NCI-H2196 (cell line): ENCODE measurements around the gene NOX5.
"Not testable (repeated sequence)": the region's sequence is repeated elsewhere in the genome, so short reads cannot be mapped to it uniquely, and the experiment has no call there.

Source experiments
- DNase-seq: peaks from one replicate; lab custom pipeline; 2025; ENCODE audit not compliant: unreplicated experiment; lab: John Stamatoyannopoulos, UW

NOX5 gene, protein sequence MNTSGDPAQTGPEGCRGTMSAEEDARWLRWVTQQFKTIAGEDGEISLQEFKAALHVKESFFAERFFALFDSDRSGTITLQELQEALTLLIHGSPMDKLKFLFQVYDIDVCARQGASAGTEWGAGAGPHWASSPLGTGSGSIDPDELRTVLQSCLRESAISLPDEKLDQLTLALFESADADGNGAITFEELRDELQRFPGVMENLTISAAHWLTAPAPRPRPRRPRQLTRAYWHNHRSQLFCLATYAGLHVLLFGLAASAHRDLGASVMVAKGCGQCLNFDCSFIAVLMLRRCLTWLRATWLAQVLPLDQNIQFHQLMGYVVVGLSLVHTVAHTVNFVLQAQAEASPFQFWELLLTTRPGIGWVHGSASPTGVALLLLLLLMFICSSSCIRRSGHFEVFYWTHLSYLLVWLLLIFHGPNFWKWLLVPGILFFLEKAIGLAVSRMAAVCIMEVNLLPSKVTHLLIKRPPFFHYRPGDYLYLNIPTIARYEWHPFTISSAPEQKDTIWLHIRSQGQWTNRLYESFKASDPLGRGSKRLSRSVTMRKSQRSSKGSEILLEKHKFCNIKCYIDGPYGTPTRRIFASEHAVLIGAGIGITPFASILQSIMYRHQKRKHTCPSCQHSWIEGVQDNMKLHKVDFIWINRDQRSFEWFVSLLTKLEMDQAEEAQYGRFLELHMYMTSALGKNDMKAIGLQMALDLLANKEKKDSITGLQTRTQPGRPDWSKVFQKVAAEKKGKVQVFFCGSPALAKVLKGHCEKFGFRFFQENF

DNA sequence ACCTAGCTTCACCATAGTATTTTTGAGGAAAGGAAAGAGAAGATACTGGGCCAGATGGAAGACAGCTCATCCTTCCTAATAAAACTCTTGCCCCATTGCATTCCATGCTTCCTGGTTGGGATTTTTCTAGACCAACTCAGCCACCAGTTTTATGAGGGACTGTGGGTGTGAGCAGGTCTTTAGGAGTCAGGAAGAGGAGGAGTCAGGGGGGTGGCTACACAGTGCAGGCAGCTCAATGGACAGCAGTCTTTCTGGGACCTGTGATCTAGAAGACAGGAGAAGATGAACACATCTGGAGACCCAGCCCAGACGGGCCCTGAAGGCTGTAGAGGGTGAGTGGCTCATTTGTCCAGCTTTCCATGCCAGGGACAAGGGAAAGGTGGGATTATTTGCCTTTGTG is at the start of gene NOX5:
Gene NOX5 (plus strand): TSS at position 242 of the 400 bp plus-strand sequence. CDS start 41 bp downstream, at position 283.
- DNase-seq, result no peak

GRCh38 chr15:68966996-68967395 is 47.5 kb upstream of the NOX5 start:
- no peak for DNase-seq

- DNase-seq, result no peak
Measured at GRCh38 chr15:68967948-68968347, 46.5 kb upstream of the NOX5 start.

DNA sequence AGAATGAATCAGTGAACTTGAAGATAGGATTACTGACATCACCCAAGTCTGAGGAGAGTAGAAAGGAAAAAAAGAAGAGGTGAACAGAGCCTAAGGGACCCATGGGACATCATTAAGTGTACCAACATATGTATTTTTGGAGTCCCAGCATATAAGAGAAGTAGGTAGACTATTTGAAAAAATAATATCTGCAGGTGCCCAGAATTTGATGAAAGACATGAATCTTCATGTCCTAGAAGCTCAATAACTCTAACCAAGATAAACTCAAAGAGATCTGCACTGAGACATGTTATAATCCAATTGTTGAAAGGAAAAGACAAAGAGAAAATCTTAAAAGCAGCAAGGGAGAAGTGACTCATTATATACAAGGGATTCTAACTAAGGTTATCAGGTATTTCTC is 45.2 kb upstream of the NOX5 start:
- no peak for DNase-seq

DNA sequence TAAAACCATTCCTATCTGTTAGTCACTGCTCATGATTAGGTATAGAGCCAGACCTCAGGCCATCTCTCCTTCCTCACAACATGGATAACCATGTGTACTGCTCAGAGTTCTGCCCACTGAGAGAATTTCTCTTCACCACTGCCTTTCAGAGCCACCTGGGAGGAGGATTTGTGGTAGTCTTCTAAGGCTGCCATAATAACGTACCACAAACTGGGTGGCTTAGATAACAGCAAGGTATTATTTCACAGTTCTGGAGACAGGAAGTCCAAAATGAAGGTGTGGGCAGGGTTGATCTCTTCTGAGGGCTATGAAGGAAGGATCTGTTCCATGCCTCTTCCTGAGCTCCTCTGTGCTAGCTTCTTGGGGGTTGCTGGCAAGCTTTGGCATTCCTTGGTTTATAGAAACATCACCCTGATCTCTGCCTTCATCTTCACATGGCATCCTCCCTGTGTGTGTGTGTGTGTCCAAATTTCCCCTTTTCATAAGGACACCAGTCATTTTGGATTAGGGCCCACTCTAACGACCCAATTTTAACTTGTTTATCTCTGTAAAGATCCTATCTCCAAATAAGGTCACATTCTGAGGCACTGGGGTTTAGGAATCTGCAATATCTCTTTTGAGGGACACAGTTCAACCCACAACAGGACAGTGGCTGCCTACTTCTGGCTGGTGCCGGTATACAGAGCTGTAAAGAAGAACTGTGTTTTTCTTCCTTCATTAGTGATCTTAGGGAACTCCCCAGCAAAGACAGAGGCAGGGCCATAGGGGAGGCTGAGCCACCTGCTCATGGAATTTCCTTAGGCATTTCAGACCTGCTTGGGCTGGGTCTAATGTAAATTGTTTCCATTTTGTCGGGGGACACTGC is 42.1 kb upstream of the NOX5 start:
- DNase-seq, result no peak

DNA sequence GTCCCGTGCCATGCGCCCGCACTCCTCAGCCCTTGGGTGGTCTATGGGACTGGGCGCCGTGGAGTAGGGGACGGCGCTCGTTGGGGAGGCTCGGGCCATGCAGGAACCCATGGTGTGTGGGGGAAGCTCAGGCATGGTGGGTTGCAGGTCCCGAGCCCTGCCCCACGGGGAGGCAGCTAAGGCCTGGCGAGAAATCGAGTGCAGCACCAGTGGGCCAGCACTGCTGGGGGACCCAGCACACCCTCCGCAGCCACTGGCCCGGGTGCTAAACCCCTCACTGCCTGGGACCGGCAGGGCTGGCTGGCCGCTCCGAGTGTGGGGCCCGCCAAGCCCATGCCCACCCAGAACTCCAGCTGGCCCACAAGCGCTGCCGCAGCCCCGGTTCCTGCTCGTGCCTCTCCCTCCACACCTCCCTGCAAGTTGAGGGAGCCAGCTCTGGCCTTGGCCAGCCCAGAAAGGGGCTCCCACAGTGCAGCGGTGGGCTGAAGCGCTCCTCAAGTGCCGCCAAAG is 38.8 kb upstream of the NOX5 start:
- not testable (repeated sequence) for DNase-seq

DNA sequence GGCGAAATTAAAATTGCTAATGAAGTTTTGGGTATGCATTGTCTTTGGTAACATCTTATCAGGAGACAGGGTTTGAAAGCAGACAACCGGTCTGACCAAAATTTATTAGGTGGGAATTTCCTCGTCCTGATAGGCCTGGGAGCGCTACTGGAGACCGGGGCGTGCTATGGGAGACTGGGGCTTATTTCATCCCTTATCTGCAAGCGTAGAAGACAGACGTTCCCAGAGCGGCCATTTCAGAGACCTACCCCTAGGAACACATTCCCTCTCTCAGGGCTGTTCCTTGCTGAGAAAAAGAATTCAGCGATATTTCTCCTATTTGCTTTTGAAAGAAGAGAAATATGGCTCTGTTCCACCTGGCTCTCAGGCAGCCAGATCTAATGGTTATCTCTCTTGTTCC is 37.1 kb upstream of the NOX5 start:
- not testable (repeated sequence) for DNase-seq

GRCh38 chr15:68979006-68979405 is 35.5 kb upstream of the NOX5 start:
- DNase-seq, result no peak

- no peak for DNase-seq
Measured at GRCh38 chr15:68979816-68980215, 34.7 kb upstream of the NOX5 start.

- DNase-seq, result no peak
Measured at GRCh38 chr15:68980786-68981185, 33.7 kb upstream of the NOX5 start.

DNA sequence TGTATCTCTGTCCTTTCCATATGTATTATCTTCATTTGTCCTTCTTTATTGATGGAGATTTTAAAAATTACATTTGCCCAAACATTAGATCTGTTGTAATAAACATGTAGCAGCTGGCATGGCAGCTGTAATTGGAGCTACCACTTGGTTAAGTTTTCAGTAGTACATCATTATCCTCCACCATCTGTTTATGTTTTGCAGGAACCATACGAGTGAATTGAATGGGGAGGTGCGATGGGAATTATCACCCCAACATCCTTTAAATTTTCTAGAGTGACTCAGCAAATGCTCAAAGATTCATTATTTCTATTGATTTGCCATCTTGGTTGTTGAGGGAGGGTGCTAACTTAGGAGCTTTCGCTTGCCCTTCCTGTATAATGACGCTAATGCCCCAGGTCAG is 32.6 kb upstream of the NOX5 start:
- DNase-seq, result no peak

- DNase-seq, result no peak
Measured at GRCh38 chr15:68982976-68983563, 31.4 kb upstream of the NOX5 start.

GRCh38 chr15:68983961-68984481 is 30.5 kb upstream of the NOX5 start:
- no peak for DNase-seq

DNA sequence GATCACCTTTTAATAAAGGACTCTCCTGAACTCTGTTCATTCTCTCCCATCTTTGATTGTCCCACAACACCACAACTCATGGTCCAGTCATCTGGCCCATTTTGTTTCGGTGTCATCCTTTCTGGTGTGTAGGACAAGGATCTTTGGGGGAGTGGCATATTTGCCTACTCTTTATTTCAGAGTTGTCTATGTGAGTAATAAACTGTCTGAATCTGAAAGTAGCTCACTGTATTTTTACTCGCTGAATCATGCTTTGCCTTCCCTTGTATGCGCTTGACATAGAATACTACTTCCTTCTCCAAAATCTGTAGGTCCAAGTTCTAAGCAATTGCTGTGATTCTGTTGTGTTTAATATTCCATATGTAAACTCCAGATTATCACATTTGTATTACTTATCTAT is 29.9 kb upstream of the NOX5 start:
- no peak for DNase-seq

GRCh38 chr15:68985361-68985891 is 29.1 kb upstream of the NOX5 start:
- no peak for DNase-seq

DNA sequence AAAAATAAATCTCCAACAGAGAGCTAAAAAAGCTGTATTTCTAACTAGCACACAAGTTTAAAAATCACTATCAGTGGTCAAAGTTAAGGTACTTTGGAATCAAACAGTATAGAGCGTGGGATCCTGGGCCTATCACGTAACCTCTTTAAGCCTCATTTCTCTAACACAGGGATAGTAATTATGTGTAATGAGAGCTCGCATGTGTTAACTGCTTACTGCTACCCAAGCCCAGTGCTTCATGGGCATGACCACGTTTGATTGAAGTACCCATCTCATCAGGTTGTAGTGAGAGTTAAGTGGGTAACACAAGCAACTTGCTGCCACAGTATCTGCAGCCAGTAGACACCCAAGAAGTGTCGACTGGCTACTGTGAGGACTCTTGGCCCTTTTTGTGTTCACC is 28.2 kb upstream of the NOX5 start:
- DNase-seq, result no peak

GRCh38 chr15:68987120-68987519 is 27.4 kb upstream of the NOX5 start:
- DNase-seq, result no peak

DNA sequence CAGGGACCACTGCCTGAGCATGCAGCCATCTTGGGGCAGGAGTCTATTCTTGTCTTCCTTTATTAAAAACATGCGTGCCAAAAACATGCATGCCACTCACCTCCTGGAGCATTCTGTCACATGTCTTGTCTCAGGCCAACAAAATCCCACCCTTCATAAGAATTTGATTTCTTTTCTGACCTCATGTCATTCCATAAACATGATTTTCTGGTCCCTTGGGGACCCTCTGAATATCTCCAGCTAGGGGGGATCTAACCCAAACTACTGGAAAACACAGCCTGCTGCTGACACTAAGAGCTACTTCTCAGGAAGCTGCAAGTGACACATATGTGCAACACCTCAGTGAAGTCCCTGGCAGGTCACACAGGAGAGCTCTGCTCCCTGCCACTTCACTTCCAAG is 26.8 kb upstream of the NOX5 start:
- DNase-seq, result no peak

- no peak for DNase-seq
Measured at GRCh38 chr15:68989541-68990230, 24.8 kb upstream of the NOX5 start.
